ENCODE data around the gene FNDC7.

DNA sequence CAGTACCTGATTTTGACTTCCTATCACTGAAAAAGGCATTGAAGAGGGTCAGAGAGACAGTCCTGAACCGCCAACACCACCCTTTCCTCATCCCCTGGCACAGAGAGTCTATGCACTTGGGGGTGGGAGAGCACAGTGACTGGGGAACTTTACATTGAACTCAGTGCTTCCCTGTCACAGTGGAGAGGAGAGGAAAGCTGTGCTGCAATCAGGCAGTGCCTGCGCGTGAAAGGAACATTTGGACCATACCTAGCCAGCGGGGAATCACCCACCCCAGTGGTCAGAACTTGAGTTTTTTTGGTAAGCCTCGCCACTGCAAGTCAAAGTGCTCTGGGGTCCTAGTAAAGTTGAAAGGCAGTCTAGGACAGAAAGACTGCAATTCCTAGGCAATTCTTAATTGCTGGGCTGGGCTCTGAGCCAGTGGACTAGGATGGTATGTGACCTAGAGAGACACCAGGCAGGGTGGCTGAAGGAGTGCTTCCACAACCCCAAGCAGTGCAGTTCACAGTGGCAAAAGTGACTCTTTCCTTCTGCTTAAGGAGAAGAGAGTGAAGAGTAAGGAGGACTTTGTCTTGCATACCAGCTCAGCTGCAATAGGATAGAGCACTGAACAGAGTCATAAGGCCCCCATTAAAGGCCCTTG lies 42.5 kb upstream of the FNDC7 start:
- TF ChIP-seq, protein P1, sequence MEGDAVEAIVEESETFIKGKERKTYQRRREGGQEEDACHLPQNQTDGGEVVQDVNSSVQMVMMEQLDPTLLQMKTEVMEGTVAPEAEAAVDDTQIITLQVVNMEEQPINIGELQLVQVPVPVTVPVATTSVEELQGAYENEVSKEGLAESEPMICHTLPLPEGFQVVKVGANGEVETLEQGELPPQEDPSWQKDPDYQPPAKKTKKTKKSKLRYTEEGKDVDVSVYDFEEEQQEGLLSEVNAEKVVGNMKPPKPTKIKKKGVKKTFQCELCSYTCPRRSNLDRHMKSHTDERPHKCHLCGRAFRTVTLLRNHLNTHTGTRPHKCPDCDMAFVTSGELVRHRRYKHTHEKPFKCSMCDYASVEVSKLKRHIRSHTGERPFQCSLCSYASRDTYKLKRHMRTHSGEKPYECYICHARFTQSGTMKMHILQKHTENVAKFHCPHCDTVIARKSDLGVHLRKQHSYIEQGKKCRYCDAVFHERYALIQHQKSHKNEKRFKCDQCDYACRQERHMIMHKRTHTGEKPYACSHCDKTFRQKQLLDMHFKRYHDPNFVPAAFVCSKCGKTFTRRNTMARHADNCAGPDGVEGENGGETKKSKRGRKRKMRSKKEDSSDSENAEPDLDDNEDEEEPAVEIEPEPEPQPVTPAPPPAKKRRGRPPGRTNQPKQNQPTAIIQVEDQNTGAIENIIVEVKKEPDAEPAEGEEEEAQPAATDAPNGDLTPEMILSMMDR (IDR thresholded peaks at IDR 0.05), result no peak
- TF ChIP-seq, protein P2, sequence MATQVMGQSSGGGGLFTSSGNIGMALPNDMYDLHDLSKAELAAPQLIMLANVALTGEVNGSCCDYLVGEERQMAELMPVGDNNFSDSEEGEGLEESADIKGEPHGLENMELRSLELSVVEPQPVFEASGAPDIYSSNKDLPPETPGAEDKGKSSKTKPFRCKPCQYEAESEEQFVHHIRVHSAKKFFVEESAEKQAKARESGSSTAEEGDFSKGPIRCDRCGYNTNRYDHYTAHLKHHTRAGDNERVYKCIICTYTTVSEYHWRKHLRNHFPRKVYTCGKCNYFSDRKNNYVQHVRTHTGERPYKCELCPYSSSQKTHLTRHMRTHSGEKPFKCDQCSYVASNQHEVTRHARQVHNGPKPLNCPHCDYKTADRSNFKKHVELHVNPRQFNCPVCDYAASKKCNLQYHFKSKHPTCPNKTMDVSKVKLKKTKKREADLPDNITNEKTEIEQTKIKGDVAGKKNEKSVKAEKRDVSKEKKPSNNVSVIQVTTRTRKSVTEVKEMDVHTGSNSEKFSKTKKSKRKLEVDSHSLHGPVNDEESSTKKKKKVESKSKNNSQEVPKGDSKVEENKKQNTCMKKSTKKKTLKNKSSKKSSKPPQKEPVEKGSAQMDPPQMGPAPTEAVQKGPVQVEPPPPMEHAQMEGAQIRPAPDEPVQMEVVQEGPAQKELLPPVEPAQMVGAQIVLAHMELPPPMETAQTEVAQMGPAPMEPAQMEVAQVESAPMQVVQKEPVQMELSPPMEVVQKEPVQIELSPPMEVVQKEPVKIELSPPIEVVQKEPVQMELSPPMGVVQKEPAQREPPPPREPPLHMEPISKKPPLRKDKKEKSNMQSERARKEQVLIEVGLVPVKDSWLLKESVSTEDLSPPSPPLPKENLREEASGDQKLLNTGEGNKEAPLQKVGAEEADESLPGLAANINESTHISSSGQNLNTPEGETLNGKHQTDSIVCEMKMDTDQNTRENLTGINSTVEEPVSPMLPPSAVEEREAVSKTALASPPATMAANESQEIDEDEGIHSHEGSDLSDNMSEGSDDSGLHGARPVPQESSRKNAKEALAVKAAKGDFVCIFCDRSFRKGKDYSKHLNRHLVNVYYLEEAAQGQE (IDR thresholded peaks at IDR 0.05; ENCODE audit: insufficient read depth in 1 of 2, low read depth in 2 of 2, low read length in 1 of 2), result no peak
